Small intestine (tissue), 7 donors: Measurements from ENCODE around the gene PREX1. TPM values are rescaled to one million over a fixed set of nuclear protein-coding genes. Genes with fewer than 3 reads are reported as not detected.

Experiments used
- DNase-seq, 2 donors: peaks; one replicate each; pipeline versions ENCODE4 v3.0.0 to v3.0.0-alpha.2; 2013
- FAIRE-seq: peaks from 2 replicates; lab custom pipeline; 2012; peaks lifted over from hg19 to GRCh38; lab: Jason Lieb, UNC
- H3K27ac ChIP-seq, 3 donors: one replicate each; pipeline ENCODE4 v1.5.1; 2013; ENCODE audit warnings: low read length in 2 of 3, mild to moderate bottlenecking in 2 of 3, control low read depth in 1 of 3, inconsistent platforms in 1 of 3, low read depth in 1 of 3, moderate library complexity in 1 of 3
- H3K27me3 ChIP-seq, 3 donors: one replicate each; pipeline ENCODE4 v1.6.1; 2013; ENCODE audit warnings: low read length in 3 of 3, inconsistent platforms in 1 of 3; ENCODE audit not compliant: control insufficient read depth in 3 of 3, insufficient read depth in 3 of 3
- H3K36me3 ChIP-seq, 3 donors: one replicate each; pipeline ENCODE4 v1.6.1; 2013; ENCODE audit warnings: low read length in 3 of 3, inconsistent platforms in 1 of 3, low read depth in 1 of 3, mild to moderate bottlenecking in 1 of 3, moderate library complexity in 1 of 3; ENCODE audit not compliant: control insufficient read depth in 3 of 3, insufficient read depth in 2 of 3
- H3K4me1 ChIP-seq, 3 donors: one replicate each; pipeline ENCODE4 v1.6.1; 2013; ENCODE audit warnings: low read length in 2 of 3, inconsistent platforms in 1 of 3, low read depth in 1 of 3, mild to moderate bottlenecking in 1 of 3, moderate library complexity in 1 of 3; ENCODE audit not compliant: control insufficient read depth in 3 of 3, insufficient read depth in 2 of 3
- H3K4me3 ChIP-seq, 3 donors: one replicate each; pipeline ENCODE4 v1.5.1; 2013; ENCODE audit warnings: low read length in 3 of 3, control low read depth in 1 of 3, inconsistent platforms in 1 of 3, low read depth in 1 of 3, mild to moderate bottlenecking in 1 of 3, moderate library complexity in 1 of 3
- H3K9me3 ChIP-seq, 2 donors: one replicate each; pipeline ENCODE4 v1.6.1; 2013; ENCODE audit warnings: low read depth in 1 of 2, low read length in 1 of 2; ENCODE audit not compliant: control insufficient read depth in 2 of 2, insufficient read depth in 1 of 2
- WGBS, 3 donors: extraction: QIAGEN DNeasy Blood & Tissue Kit; methylation state at CpG; one replicate each; pipeline ENCODE4 v1.1.7; 2013; 5-methylcytosine and 5-hydroxymethylcytosine counted together
- polyA plus RNA-seq, 4 donors: library from polyadenylated mRNA; stranded (reverse) in 3 of 4; unstranded in 1 of 4; fragments of 200-250 nt in 3 of 4; fragments of 120-200 nt in 1 of 4; gene quantifications; one replicate each; pipeline versions ENCODE4 v1.2.1 to v1.2.3, GENCODE V29; 2013
- donor health status: healthy with polysubstance abuse.
- donor health status: control.
- donor health status: control.
- donor health status: Bipolar disorder and iron deficiency.
- donor health status: healthy.

The PREX1 gene
- polyA plus RNA-seq, 4 donors, result 1.8 to 9.9 (median 8.0) TPM

DNA sequence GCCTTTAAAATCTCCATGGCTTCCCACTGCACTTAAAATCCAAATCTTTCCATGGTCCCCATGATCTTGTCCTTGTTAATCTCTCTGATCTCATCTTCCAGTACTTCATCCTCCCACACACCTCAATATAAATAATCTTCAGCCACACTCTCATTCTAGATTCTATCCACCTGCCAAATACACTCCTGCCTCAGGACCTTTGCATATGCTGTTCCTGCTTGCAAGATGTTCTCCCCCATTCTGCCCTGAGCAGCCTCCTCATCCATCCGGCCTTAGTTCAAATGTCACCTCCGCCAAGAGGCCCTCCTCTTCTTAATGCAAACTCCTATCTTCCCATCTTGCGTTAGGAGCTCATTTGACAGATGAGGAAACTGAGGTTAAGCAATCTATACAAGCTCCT lies 77.4 kb downstream of the PREX1 start:
- 94 to 96% (median 95%) methylated on average over 3 of the region's 3 CpGs for WGBS, 3 donors
- no peak for FAIRE-seq
- Histone ChIP-seq H3K9me3 (no peaks in the 10 kb centered on the region), H3K36me3 (no peaks in the 10 kb centered on the region), H3K4me3 (no peak overlapping the region), H3K27ac (no peak overlapping the region), H3K27me3 (no peaks in the 10 kb centered on the region), H3K4me1 (peaks cover 0 to 11% (median 3%) of the 10 kb centered on the region in 3 donors)
- DNase-seq, result no peak

DNA sequence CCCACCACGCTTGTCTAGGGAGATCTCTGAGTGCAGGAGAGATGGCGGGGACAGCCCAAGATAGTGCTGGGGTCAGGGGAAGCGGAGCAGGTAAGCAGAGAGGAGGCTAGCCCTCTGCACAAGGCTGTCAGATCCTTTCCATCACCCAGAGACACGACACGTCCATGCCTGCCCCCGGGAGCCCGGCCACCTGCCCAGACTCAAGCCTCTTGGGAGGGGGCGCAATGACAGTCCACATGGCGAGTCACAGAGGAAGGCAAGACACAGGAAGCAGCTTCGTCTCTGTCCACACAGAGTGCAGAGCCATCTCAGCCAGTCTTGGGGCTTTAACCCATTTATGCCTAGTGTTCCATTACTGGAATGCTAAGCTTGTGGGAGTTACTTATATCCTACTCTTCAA lies 78.4 kb downstream of the PREX1 start:
- no peak overlapping the region for H3K4me3 ChIP-seq
- no peak for FAIRE-seq
- no peak for DNase-seq
- H3K4me1 ChIP-seq, result peaks cover 0 to 11% (median 3%) of the 10 kb centered on the region in 3 donors
- H3K27ac ChIP-seq, result no peak overlapping the region
- no peaks in the 10 kb centered on the region for H3K36me3 ChIP-seq
- 78 to 86% (median 85%) methylated on average over 10 of the region's 10 CpGs for WGBS, 3 donors
- no peaks in the 10 kb centered on the region for H3K27me3 ChIP-seq
- no peaks in the 10 kb centered on the region for H3K9me3 ChIP-seq

DNA sequence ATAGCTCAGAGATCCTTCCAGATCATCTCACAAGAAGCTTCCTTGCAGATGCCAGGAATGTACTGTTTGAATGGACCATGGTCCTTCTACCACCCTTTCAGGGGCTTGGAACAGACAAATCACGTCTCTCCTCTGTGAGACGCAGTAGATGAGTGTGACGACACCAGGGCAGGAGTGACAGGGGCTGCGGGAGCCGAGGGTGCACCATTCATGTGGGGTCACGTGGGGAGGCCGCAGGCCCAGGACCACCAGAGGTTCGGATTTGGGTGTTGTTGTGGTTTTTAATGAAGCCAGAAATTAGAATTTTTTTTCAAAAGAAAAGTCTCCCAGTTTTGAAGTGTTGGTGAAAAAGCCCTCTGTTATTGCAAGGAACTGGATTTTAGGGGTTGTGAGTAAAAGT lies 79.2 kb downstream of the PREX1 start:
- H3K9me3 ChIP-seq, result no peaks in the 10 kb centered on the region
- no peak for FAIRE-seq
- no peaks in the 10 kb centered on the region for H3K27me3 ChIP-seq
- H3K4me3 ChIP-seq, result no peak overlapping the region
- DNase-seq, result no peak
- no peak overlapping the region for H3K27ac ChIP-seq
- WGBS, 3 donors, result 84 to 90% (median 87%) methylated on average over 8 of the region's 8 CpGs
- H3K4me1 ChIP-seq, result peaks cover 0 to 11% (median 3%) of the 10 kb centered on the region in 3 donors
- no peaks in the 10 kb centered on the region for H3K36me3 ChIP-seq

DNA sequence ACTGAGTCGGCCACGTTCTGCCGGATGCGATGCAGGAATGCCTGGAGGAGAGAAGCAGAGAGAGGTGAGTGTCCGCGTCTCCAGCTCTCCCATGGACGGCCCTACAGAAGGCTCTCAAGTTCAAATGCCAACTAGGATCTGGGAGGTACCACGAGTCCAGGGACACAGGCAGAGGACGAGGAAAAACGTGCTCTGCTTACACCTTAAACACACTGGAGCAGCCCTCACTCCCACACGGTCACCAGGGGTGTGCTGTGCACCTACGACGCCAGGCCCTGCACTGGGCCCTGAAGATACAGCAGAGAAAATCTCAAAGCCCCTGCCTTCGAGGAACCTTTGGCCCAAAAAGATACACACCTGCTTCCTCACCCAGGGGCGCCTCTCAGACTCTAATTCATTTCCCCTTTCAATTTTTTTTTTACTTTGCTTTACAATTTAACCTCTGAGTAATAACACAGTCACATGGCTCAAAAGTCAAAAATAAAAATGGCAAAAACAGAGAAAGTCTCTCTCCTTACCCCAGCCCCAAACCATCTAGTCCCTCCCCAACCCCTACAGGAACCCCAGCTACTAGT lies 79.9 kb downstream of the PREX1 start:
- H3K27me3 ChIP-seq, result no peaks in the 10 kb centered on the region
- DNase-seq (no peak), FAIRE-seq (no peak)
- no peak overlapping the region for H3K27ac ChIP-seq
- H3K36me3 ChIP-seq, result no peaks in the 10 kb centered on the region
- H3K4me1 ChIP-seq, result peaks cover 0 to 11% (median 3%) of the 10 kb centered on the region in 3 donors
- no peaks in the 10 kb centered on the region for H3K9me3 ChIP-seq
- WGBS, 3 donors, result 62 to 69% (median 69%) methylated on average over 15 of the region's 15 CpGs
- H3K4me3 ChIP-seq, result no peak overlapping the region

DNA sequence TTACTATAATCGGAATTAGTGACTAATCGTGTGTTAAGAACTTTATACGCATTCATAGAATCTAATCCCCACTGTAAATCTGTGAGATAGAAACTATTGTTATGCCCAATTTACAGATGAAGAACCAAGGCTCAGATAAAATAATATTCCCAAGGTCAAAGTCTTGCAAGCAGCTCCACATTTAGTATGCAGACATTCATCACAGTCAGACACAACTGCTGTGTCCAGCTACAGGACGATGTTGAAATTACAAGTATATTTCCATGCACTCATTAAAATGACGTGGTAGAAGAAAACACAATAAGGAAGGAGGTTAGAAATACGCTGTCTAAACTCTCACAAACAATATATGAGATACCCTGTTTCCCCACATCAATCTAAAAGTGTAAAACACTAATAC lies 82.5 kb downstream of the PREX1 start:
- H3K36me3 ChIP-seq, result peaks cover 0 to 2% (median 0%) of the 10 kb centered on the region in 3 donors
- no peak for DNase-seq
- H3K4me3 ChIP-seq, result no peak overlapping the region
- WGBS, 3 donors, result 58 to 67% (median 59%) methylated on average over 6 of the region's 6 CpGs
- H3K27me3 ChIP-seq, result no peaks in the 10 kb centered on the region
- H3K9me3 ChIP-seq, result no peaks in the 10 kb centered on the region
- peaks cover 0 to 8% (median 0%) of the 10 kb centered on the region in 3 donors for H3K4me1 ChIP-seq
- H3K27ac ChIP-seq, result no peak overlapping the region
- no peak for FAIRE-seq

DNA sequence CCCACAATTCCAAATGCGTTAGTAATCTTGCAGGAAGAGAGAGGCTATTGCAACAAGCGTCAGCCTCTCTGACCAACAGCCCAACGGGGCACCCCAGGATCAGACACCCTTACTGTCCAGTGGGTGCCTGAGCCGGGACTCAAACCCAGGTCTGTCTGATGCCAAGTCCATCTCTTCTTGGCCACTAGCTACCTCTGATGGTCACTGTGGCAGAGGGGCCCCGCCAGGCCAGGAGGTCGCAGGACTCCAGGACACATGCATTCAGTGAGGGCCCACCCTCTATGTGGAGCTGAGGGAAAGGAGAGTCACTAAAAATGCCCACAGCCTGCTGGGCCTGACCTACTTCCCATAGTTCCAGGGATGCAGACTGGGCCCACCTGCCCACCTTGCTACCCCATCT lies 83.3 kb downstream of the PREX1 start:
- Histone ChIP-seq H3K4me1 (peaks cover 0 to 8% (median 0%) of the 10 kb centered on the region in 3 donors), H3K4me3 (no peak overlapping the region), H3K36me3 (peaks cover 0 to 2% (median 0%) of the 10 kb centered on the region in 3 donors), H3K27ac (no peak overlapping the region), H3K27me3 (no peaks in the 10 kb centered on the region), H3K9me3 (no peaks in the 10 kb centered on the region)
- DNase-seq (no peak), FAIRE-seq (no peak)
- WGBS, 3 donors, result 87 to 100% (median 88%) methylated on average over 6 of the region's 6 CpGs

DNA sequence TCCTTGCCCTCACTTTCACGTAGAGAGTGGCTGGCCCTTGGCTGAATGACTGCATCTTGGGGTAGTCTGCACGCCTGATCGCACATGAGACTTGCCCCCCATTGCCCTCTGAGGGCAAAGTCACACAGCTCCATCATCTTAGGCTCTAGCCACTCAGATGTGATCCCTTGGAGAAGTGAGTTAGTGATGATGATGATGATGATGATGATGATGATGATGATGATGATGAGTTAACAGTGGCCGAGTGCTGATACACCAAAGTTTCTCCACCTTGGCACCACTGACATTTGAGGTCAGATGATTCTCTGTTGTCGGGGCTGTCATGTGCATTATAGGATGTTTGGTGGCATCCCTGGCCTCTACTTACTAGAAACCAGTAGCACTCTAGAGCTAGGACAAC lies 84.0 kb downstream of the PREX1 start:
- Histone ChIP-seq H3K4me3 (no peak overlapping the region), H3K9me3 (no peaks in the 10 kb centered on the region), H3K27ac (no peak overlapping the region), H3K36me3 (peaks cover 0 to 2% (median 0%) of the 10 kb centered on the region in 3 donors), H3K4me1 (peaks cover 0 to 15% (median 2%) of the 10 kb centered on the region in 3 donors), H3K27me3 (no peaks in the 10 kb centered on the region)
- FAIRE-seq (no peak), DNase-seq (no peak)
- WGBS, 3 donors, result 87 to 92% (median 91%) methylated on average over 5 of the region's 5 CpGs

DNA sequence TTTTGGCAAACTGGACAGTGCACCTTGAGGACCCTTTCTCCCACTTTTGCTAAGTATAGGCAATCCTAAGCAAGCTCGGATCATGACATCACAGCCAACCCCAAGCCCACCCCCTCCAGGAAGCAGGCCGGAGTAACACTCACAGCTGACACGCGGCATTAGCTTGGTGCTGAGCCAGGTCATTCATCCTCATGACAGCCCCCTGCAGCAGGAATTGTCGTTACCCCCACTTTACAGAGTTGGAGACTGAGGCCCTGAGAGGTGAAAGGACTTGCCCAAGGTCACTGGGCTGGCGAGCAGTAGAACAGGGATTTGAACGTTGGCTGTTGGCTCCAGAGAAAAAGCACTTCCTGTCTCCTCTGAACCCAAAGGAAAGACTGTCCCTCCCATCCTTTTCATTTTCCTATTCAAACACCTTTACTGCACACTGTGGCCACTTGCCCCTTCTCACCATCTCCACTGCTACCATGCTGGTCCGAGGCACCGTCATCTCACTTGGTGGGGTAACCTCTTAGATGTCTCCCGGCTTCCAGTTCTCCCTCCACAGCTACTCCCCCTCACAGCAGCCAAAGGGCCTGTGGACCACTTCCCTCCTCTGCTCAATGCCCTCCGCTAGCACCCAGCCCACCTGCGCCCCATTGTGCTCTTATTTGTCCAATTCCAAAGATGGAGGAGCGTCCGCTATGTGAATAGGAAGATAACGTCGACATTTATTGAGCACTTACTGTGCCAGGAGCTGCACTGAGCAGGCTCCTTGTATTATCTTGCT lies 84.7 kb downstream of the PREX1 start:
- 87 to 91% (median 89%) methylated on average over 16 of the region's 16 CpGs for WGBS, 3 donors
- Histone ChIP-seq H3K4me3 (no peak overlapping the region), H3K36me3 (peaks cover 0 to 2% (median 0%) of the 10 kb centered on the region in 3 donors), H3K27ac (no peak overlapping the region), H3K4me1 (peaks cover 4 to 22% (median 6%) of the 10 kb centered on the region in 3 donors), H3K9me3 (no peaks in the 10 kb centered on the region), H3K27me3 (no peaks in the 10 kb centered on the region)
- FAIRE-seq (no peak), DNase-seq (no peak)
